ENCODE data around the gene ZNF621.
"Not testable (repeated sequence)": the region's sequence is repeated elsewhere in the genome, so short reads cannot be mapped to it uniquely, and the experiment has no call there.

ZNF621 gene

DNA sequence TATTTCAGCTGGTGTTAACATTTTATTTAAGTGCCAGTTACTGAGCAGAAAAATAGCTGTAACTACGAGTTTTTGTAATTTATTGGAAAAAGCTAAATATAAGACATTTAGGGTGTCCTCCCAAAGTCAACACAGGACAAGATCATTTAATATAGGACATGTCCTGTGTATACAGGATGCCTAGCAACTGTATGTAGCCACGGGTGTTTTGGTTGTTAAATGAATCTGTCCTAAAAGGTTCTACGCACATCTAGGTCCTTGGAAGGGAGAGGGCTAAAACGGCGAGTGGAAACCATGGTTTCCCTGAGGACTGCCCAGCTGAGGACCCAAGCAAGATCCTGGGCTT is 565 bp upstream of the ZNF621 start:
- intact Hi-C loops (cut with DNase I) = loop anchor here (2.0 kb wide), 1 partner anchor 71 kb away; no protein-coding TSS in a partner anchor
- DNase-seq = no peak

DNA sequence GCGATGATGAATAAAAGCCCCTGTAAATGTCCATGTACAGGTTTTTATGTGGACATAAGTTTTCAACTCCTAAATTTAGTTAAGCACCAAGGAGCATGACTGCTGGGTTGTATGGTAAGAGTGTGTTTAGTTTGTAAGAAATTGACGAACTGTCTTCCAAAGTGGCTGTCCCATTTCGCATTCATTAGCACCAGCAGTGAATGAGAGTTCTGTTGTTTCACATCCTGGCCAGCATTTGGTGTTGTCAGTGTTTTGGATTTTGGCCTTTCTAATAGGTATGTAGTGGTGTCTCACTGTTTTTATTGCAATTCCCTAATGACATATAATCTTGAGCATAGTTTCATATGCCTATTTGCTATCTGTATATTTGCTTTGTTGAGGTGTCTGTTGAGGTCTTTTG is 3.7 kb downstream of the ZNF621 start:
- intact Hi-C loops (cut with DNase I) = no loop called here
- DNase-seq = peak in 1 of 42 donors; percentile 31

DNA sequence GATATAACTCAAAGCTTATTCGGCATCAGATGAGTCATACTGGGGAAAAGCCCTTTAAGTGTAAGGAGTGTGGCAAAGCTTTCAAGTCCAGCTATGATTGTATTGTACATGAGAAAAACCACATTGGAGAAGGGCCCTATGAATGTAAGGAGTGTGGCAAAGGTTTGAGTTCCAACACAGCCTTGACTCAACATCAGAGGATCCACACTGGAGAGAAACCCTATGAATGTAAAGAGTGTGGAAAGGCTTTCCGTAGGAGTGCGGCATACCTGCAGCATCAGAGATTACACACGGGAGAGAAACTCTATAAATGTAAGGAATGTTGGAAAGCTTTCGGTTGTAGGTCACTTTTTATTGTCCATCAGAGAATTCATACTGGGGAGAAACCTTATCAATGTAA is 7.5 kb downstream of the ZNF621 start:
- no peak for DNase-seq
- intact Hi-C loops (cut with DNase I) = no loop called here

DNA sequence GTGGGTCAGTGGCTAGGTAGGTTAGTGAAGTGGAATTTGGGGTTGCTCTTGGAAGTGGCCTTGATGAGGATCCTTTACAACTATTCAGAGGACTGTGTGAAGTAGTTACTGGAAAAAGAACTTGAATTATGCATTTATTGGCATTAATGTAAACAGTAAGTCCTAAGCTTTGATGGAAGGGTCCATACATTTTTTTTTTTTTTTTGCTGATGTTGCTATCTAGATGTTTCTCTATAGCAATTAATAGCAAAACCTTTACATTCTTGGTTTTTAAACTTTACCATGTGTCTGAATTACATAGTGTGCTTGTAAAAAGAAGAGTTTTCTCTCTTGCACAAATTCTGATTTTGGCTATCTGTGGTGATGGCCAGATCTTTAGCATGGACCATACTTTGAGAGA is 9.5 kb downstream of the ZNF621 start:
- intact Hi-C loops (cut with DNase I) = no loop called here
- no peak for DNase-seq

DNA sequence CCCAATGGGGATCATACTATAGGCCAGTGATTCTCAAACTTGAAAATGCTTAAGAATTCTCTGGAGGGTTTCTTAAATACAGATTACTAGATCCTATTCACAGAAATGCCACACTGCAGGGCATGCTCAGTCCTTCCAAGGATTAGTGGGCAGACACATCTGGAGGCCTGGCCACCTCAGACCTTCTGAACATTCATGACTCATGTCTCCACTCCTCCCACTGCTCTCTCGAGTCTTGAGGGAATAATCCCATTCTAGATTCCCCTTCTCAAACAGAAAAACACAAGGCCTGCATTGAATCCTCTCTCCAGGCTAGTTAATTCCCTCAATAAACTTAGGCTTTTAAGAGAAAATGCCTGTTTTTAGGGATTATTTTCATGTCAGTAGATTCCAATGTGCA is 22.1 kb downstream of the ZNF621 start:
- DNase-seq = no peak
- intact Hi-C loops (cut with DNase I) = no loop called here

DNA sequence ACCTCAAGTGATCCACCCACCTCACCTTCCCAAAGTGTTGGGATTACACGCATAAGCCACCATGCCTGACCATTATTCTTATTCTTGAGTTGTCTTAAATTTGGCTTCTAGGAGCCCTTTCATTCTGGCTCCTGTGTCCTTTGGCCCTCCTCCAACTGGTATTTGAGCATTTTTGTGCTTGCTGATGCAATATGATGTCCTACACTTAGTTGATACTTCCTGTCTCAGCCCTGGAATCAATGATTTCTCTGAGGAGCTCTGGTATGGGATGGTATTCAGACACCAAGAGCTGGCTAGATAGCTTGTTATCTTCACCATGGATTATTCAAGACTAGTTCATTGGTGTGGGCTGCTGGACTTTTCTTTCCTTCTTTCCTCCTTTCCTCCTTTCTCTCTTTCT is 25.4 kb downstream of the ZNF621 start:
- intact Hi-C loops (cut with DNase I) = no loop called here
- no peak for DNase-seq

DNA sequence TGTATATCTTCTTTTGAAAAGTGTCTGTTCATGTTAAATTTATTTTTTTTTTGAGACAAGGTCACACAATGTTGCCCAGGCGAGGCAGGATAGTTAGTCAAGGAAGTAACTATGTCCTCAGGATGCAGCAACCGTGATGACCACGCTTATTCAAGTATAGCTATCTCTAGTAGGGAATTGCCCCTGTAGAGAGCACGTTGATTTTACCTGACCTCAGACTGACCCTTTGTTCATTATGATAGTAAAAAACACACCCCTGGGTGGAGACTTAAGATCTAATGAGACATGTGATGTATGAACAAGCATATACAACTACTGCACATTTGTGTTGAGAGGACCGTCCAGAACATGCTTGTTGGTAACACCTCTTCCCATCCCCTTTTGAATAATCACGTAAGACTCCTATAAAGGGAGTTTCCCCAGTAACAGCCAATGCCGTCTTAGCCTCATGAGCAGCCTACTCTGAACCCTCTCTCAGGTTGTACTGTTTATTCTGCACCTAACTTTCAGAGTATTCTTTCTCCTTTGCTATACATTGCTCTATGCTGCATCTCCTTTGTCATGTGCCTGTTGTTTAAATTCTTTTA is 32.9 kb downstream of the ZNF621 start:
- DNase-seq = no peak
- intact Hi-C loops (cut with DNase I) = no loop called here

DNA sequence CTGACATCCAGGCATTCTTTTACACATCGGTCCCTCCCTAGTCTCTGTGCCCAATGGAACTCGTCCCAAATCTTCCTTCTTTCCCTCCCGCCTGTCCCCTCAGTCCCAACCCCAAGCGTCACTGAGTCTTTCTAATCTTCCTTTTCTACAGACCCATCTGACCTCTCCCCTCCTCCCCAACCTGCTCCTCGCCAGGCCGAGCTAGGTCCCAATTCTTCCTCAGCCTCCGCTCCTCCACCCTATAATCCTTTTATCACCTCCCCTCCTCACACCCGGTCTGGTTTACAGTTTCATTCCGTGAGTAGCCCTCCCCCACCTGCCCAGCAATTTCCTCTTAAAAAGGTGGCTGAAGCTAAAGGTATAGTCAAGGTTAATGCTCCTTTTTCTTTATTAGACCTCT is 37.7 kb downstream of the ZNF621 start:
- intact Hi-C loops (cut with DNase I); DNase-seq: not testable (repeated sequence)

DNA sequence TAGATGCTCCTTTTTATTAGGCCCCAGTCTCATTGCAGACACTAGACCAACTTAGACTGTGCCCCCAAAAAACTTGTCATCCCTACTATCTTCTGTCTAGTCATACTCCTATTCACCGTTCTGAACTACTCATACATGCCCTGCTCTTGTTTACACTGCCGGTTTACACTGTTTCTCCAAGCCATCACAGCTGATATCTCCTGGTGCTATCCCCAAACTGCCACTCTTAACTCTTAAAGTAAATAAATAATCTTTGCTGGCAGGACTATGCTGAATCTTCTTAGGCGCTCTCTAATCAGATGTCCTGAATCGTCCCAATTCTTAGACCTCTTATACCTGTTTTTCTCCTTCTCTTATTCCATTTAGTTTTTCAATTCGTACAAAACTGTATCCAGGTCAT is 40.9 kb downstream of the ZNF621 start:
- intact Hi-C loops (cut with DNase I); DNase-seq: not testable (repeated sequence)

DNA sequence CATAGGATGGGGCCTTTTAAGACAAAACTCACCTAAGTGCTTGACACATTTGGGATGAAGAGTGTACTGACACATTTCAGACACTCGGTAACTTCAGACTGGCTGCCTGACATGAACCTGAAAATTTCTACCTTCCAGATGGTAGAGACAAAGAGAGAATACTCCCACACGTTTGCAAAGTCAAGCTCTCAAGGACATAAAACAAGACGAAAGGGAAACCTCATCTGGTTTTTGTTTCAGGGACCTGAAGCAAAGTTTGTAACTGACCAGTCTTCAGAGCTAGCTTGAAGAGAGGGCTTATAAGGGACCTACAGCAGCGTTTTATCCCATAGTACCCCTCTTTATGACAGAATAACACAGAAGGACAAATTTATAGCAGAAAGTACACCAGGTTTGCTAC is 41.9 kb downstream of the ZNF621 start:
- intact Hi-C loops (cut with DNase I) = no loop called here
- no peak for DNase-seq

DNA sequence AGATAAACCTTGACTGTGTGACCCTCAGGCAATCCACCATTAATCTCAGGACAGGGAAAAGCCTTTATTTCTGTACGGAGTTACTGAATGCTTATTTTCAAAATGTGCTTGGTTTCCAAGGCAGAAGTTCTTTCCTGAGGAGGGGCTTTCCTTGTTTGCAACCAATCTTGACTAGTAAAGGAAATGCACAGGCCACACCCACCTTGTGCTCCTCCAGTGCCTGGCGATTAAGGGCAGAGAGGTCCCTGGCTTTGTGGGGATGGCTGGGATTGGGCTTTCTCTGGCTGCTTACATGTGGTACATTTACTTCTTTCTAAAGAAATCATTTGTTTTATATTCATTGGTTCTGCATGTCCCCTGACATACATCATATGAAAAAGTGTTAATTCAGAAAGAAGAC is 47.8 kb downstream of the ZNF621 start:
- DNase-seq = no peak
- intact Hi-C loops (cut with DNase I) = no loop called here

DNA sequence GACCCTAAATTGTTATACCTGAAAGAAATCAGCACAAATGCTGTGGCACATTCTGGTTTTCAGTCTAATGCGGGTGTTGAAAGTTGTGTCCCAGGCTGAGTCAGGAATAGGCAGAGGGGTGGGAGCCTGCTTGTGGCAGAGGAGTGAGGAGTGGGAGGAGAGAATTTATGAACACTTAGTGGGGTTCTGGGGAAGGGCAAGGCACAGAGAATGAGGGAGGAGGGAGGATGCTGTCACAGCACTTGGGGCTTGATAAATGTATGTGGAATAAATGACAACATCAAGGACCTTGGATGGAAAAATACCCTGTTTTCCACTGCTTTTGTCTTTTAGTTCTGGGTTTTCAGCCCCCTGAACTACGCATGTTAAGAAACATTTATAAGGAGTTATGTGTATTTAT is 49.3 kb downstream of the ZNF621 start:
- DNase-seq = peak in 8 of 42 donors; percentile 10 to 52 (median 32)
- intact Hi-C loops (cut with DNase I) = no loop called here

DNA sequence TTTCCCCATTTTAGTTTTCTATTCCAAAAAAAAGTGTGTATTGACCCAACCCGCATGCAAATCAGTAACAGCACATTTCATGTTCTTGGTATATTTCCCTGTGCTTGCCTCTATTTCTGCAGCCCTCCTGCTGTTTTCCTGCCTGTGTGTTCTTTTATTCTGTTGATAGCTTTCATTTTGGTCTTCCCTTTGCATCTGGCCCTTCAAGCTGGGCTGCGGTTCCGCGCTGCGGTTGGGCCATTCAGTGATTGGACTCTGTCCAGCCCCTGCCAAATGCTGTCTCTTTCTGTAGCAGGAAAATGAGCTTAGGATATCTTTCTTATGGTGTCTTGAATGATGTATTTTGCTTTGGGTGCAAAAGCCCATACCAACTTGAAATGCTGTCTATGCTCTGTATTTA is 49.9 kb downstream of the ZNF621 start:
- intact Hi-C loops (cut with DNase I) = no loop called here
- DNase-seq = peak in 26 of 42 donors; percentile 12 to 49 (median 30)

DNA sequence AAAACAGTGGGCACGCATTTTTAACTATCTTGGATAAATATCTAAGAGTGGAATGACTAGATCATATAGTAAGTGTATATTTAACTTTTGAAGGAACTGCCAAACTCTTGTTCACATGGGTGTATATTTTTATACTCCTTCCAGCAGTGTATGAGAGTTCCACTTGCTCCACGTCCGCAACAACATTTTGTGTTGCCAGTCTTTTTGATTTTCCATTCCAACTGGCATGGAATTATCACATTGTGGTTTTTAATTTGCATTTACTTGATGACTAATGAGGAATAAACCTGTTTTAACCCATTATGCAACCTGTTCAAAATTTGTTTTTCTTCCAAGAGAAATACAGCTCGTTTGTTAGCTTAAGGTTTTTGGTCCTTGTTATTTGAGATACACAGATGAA is 51.6 kb downstream of the ZNF621 start:
- intact Hi-C loops (cut with DNase I) = no loop called here
- DNase-seq = no peak

DNA sequence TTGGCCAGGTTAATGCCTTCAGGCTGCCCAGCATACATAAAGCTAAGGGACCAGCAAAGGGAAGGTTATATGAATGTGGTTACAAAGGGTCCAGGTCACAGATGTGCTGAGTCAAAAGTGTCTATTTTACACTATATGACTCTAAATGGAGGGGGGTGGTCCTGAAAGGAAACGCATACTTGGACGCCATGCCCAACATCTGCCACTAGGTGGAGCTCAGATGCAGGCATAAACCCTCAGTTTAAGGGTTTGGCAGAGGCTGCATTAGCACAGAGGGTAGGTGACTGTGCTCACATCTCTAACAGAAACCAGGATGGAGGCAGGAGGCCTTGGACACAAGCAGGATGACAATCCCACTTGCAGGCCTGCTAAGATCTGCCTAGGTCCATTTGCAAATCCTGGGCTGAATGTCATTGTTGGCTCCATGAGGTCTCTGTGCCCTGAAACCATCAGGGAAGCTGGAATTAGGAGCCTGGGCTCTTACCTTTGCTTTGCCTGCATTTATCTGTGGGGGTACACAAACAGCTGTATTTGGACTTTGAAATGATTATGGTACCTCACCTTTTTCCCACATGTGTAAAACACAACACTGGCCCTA is 55.8 kb downstream of the ZNF621 start:
- intact Hi-C loops (cut with DNase I) = loop anchor here (10.0 kb wide), 1 partner anchor 614 kb away; the partner anchor contains the start of gene CTNNB1
- peak; percentile 30 to 88 (median 74) for DNase-seq

DNA sequence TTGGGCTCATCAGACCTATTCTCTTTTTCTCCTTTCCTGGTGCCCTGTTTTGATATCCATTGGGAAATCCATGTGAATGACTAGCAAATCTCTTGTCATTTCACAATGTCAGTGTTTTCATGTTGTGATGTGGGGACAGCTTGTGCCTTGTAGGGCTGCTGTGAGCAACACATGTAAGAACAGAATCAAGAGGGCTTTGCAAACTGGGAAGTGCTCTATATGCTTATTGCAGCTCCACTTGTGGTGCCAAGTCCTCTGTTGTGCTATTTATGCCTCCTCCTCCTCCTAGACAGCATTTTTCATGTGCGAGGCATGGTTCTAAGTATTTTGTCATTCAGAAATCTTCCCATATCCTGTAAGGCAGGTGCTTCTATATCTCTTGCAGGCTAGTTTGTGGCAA is 56.4 kb downstream of the ZNF621 start:
- no peak for DNase-seq
- intact Hi-C loops (cut with DNase I) = loop anchor here (10.0 kb wide), 1 partner anchor 614 kb away; the partner anchor contains the start of gene CTNNB1

DNA sequence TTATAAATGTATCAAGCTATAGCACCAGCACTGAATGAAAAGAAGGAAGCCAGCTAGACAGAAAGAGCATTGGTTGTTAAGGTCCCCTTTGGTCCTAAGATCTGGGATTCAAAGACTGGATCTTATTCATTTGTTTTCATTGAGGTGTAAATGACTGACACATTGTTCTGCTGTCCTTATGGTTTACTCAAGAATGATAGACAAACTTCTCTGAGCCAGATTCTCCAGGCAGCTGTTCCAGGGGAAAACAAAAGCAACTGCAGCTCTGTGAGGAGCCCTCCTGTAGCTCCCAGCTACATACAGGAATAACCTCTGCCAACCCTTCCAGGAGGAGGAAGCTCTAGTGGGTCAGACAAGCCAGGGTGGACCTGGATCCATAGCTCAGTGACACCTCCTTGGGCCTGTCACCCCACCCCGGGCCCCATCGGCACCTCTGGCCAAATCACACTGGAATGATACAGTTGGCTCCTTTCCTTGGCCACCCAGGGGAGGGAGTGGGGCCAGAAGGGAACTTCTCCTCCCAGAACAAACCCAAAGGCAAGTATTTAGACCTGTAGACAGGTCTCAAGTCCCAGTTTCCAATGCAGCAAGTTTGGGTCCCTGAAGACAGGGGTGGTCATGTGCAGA is 57.8 kb downstream of the ZNF621 start:
- DNase-seq = no peak
- intact Hi-C loops (cut with DNase I) = loop anchor here (2.0 to 10.0 kb wide), 2 partner anchors 612 to 1300 kb away; partner anchors contain the start of gene CTNNB1

DNA sequence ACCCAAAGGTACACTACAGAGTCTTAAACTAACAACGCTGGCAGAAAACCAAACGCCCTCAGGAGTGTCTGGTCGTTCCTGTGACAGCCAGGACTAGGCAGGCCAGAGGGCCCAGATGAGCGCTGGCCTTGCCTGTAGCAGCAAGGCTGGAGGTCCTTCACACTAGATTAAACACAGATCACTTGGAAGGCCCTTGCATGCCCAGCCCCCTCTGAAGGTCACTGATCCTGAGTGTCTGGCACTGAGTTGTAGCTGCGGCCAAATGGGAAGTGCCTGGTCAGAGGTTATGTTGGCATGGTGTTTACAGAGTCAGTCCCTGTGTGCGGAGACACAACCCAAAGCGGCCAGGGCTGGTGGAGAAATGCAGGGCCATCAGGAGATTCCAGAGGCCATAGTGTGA is 58.9 kb downstream of the ZNF621 start:
- intact Hi-C loops (cut with DNase I) = loop anchor here (2.0 to 10.0 kb wide), 2 partner anchors 611 to 1299 kb away; partner anchors contain the start of gene CTNNB1
- DNase-seq = no peak

DNA sequence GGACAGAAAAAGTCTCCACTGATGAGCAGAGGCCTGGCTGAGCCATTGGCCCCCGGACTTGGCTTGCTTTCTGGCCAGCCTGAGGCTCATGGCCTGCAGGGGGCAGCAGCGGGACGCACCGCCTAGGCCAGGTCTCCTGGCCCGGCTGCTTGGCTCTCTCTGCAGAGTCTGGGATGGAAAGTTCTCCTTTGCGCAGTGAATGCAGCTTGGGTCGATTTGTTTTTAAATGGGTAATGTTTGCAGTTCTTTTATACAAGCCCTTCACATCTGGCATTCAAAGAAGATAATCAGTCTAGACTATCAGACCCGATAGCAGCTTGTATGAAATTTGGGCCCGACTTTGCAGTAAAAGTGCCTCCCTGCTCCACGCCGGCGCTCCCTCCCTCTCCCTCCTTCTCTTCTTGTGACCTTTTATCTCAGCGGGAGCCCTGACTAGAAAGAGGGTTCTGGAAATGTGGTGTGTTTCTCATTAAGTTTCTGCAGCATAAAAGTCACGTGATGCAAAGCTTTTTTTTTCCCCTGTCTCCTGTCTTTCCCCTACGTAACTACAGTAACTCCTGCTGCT is 59.9 kb downstream of the ZNF621 start:
- peak; percentile 74 to 94 (median 87) for DNase-seq
- intact Hi-C loops (cut with DNase I) = loop anchor here (10.0 kb wide), 1 partner anchor 610 kb away; the partner anchor contains the start of gene CTNNB1

DNA sequence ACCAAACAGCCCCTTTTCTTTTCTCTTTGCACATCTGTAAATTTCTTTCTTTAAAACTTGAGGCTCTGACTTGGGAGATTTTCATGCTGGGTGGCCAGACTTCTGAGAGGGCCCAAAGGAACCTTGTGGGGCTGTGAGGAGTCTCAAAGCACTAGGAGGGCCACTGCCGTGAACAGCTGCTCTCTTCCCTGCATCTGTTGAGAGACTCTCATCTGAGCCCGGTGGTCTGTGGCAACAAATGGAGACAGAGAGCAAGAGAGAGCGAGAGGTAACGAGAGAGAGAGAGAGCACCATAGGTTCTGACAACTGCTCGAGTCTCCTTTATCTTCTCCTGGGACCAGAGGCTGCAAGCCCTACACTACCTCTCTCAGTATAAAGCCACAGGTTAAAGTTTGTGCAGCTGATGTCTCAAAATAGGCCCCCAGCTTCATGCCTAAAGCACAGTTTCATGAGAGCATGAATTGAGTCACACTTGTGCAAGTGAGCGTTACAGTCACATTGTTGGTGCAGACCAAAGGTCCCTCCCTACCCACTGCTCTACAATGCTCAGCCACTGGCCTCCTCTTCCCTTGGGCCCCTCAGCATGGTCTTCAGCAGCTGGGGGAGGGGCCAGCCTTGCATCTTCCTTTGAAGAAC is 60.7 kb downstream of the ZNF621 start:
- intact Hi-C loops (cut with DNase I) = loop anchor here (10.0 kb wide), 1 partner anchor 609 kb away; the partner anchor contains the start of gene CTNNB1
- no peak for DNase-seq
